CD4-positive, alpha-beta T cell treated with Interleukin-6 at 100 ng/mL for 8 hours (primary cell): Measurements from ENCODE around the gene ALPP.
"Not testable (repeated sequence)": the region's sequence is repeated elsewhere in the genome, so short reads cannot be mapped to it uniquely, and the experiment has no call there.

Experiments
- DNase-seq: peaks from one replicate; pipeline ENCODE4 v3.0.0-alpha.2; 2020; ENCODE audit warnings: mixed read lengths, low spot score

ALPP gene

GRCh38 chr2:232378735-232379151 is at the start of gene ALPP:
Gene ALPP (plus strand): TSS chr2:232378751. CDS start chr2:232378803, 52 bp downstream.
- DNase-seq = not testable (repeated sequence)

GRCh38 chr2:232329716-232330067 is 48.9 kb upstream of the ALPP start:
- no peak for DNase-seq

- no peak for DNase-seq
Measured at GRCh38 chr2:232330068-232330999, 48.2 kb upstream of the ALPP start.

GRCh38 chr2:232331061-232331460 is 47.5 kb upstream of the ALPP start:
- DNase-seq = not testable (repeated sequence)

GRCh38 chr2:232331641-232332040 is 46.9 kb upstream of the ALPP start:
- DNase-seq = not testable (repeated sequence)

GRCh38 chr2:232332244-232332939 is 46.2 kb upstream of the ALPP start:
- not testable (repeated sequence) for DNase-seq

GRCh38 chr2:232332940-232333259 is 45.7 kb upstream of the ALPP start:
- no peak for DNase-seq

GRCh38 chr2:232333361-232334135 is 45.0 kb upstream of the ALPP start:
- DNase-seq = no peak

GRCh38 chr2:232334136-232334884 is 44.2 kb upstream of the ALPP start:
- DNase-seq = not testable (repeated sequence)

GRCh38 chr2:232334885-232335205 is 43.7 kb upstream of the ALPP start:
- DNase-seq = not testable (repeated sequence)

- not testable (repeated sequence) for DNase-seq
Measured at GRCh38 chr2:232335206-232335858, 43.2 kb upstream of the ALPP start.

GRCh38 chr2:232335859-232336215 is 42.7 kb upstream of the ALPP start:
- no peak for DNase-seq

- no peak for DNase-seq
Measured at GRCh38 chr2:232336241-232336736, 42.3 kb upstream of the ALPP start.

- DNase-seq = no peak
Measured at GRCh38 chr2:232336981-232337720, 41.4 kb upstream of the ALPP start.

GRCh38 chr2:232338094-232338758 is 40.3 kb upstream of the ALPP start:
- not testable (repeated sequence) for DNase-seq

GRCh38 chr2:232338759-232339106 is 39.8 kb upstream of the ALPP start:
- no peak for DNase-seq

- DNase-seq = no peak
Measured at GRCh38 chr2:232339121-232340081, 39.1 kb upstream of the ALPP start.

GRCh38 chr2:232340171-232340935 is 38.2 kb upstream of the ALPP start:
- DNase-seq = no peak
